Right lung (tissue), 5 donors: ENCODE results near the gene GMCL2. TPM values are rescaled to one million over a fixed set of nuclear protein-coding genes. Genes with fewer than 3 reads are reported as not detected.

Experiments
- DNase-seq, 2 donors: peaks; one replicate each; pipeline ENCODE4 v3.0.0-alpha.2; 2013
- polyA plus RNA-seq, 5 donors: library from polyadenylated mRNA; unstranded; fragments of 120-200 nt; gene quantifications; one replicate each; pipeline versions ENCODE4 v1.2.1 to v1.2.3, GENCODE V29; 2013; ENCODE audit warnings: inconsistent platforms in 1 of 5, low replicate concordance in 1 of 5; ENCODE audit not compliant: insufficient read length in 5 of 5, insufficient read depth in 1 of 5

Gene GMCL2
- polyA plus RNA-seq, 5 donors: not detected

GRCh38 chr5:178221853-178222252 is 34.7 kb upstream of the GMCL2 start:
- no peak for DNase-seq

- no peak for DNase-seq
These were observed 34.1 kb upstream of the GMCL2 start for GRCh38 chr5:178221282-178221681.

GRCh38 chr5:178218827-178219226 is 31.7 kb upstream of the GMCL2 start:
- DNase-seq: no peak

- no peak for DNase-seq
These were observed 31.1 kb upstream of the GMCL2 start for GRCh38 chr5:178218237-178218776.

GRCh38 chr5:178216779-178217178 is 29.6 kb upstream of the GMCL2 start:
- no peak for DNase-seq

GRCh38 chr5:178216088-178216534 is 28.9 kb upstream of the GMCL2 start:
- no peak for DNase-seq

GRCh38 chr5:178215280-178216002 is 28.3 kb upstream of the GMCL2 start:
- DNase-seq: no peak

GRCh38 chr5:178214160-178214803 is 27.1 kb upstream of the GMCL2 start:
- no peak for DNase-seq

- no peak for DNase-seq
These were observed 26.6 kb upstream of the GMCL2 start for GRCh38 chr5:178213748-178214151.

GRCh38 chr5:178213003-178213461 is 25.9 kb upstream of the GMCL2 start:
- no peak for DNase-seq

GRCh38 chr5:178212241-178213002 is 25.3 kb upstream of the GMCL2 start:
- no peak for DNase-seq

GRCh38 chr5:178211095-178212048 is 24.2 kb upstream of the GMCL2 start:
- no peak for DNase-seq

GRCh38 chr5:178210686-178211085 is 23.5 kb upstream of the GMCL2 start:
- no peak for DNase-seq

- no peak for DNase-seq
These were observed 22.9 kb upstream of the GMCL2 start for GRCh38 chr5:178210073-178210535.

GRCh38 chr5:178209334-178210072 is 22.3 kb upstream of the GMCL2 start:
- DNase-seq: no peak

- DNase-seq: no peak
These were observed 21.5 kb upstream of the GMCL2 start for GRCh38 chr5:178208540-178209227.

- DNase-seq: no peak
These were observed 20.7 kb upstream of the GMCL2 start for GRCh38 chr5:178207917-178208280.

GRCh38 chr5:178207183-178207916 is 20.2 kb upstream of the GMCL2 start:
- DNase-seq: no peak
